Urothelium cell line (cell line): ENCODE measurements around the gene MCTP2.

ENCODE experiments used
- DNase-seq: peaks from one replicate; pipeline ENCODE4 v3.0.0; 2011; ENCODE audit warnings: low spot score, mixed read lengths
- FAIRE-seq: peaks from 2 replicates; lab custom pipeline; 2011; peaks lifted over from hg19 to GRCh38; lab: Jason Lieb, UNC

The MCTP2 gene, protein sequence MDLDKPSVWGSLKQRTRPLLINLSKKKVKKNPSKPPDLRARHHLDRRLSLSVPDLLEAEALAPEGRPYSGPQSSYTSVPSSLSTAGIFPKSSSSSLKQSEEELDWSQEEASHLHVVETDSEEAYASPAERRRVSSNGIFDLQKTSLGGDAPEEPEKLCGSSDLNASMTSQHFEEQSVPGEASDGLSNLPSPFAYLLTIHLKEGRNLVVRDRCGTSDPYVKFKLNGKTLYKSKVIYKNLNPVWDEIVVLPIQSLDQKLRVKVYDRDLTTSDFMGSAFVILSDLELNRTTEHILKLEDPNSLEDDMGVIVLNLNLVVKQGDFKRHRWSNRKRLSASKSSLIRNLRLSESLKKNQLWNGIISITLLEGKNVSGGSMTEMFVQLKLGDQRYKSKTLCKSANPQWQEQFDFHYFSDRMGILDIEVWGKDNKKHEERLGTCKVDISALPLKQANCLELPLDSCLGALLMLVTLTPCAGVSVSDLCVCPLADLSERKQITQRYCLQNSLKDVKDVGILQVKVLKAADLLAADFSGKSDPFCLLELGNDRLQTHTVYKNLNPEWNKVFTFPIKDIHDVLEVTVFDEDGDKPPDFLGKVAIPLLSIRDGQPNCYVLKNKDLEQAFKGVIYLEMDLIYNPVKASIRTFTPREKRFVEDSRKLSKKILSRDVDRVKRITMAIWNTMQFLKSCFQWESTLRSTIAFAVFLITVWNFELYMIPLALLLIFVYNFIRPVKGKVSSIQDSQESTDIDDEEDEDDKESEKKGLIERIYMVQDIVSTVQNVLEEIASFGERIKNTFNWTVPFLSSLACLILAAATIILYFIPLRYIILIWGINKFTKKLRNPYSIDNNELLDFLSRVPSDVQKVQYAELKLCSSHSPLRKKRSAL

GRCh38 chr15:94230883-94231722 is at the start of gene MCTP2:
MCTP2 (plus strand) TSS chr15:94231561; CDS start chr15:94298266, 66,705 bp downstream.
- DNase-seq = peak; percentile 88
- peak; percentile 42 for FAIRE-seq

DNA sequence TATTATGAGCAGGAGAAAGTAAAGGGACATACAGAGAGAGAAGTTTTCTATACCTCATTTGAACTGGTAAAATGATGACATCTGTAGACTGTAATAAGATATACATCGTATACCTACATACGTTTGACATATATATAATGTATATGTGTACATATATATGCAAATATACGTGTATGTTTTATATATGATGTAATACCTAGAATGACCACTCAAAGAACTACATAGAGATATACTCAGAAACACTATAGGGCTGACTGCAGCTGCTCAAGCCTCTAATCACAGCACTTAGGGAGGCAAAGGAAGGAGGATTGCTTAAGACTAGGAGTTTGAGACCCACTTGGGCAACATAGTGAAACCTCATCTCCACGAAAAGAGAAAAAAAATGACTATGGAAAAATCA is 48.5 kb upstream of the MCTP2 start:
- FAIRE-seq = no peak
- DNase-seq = no peak

DNA sequence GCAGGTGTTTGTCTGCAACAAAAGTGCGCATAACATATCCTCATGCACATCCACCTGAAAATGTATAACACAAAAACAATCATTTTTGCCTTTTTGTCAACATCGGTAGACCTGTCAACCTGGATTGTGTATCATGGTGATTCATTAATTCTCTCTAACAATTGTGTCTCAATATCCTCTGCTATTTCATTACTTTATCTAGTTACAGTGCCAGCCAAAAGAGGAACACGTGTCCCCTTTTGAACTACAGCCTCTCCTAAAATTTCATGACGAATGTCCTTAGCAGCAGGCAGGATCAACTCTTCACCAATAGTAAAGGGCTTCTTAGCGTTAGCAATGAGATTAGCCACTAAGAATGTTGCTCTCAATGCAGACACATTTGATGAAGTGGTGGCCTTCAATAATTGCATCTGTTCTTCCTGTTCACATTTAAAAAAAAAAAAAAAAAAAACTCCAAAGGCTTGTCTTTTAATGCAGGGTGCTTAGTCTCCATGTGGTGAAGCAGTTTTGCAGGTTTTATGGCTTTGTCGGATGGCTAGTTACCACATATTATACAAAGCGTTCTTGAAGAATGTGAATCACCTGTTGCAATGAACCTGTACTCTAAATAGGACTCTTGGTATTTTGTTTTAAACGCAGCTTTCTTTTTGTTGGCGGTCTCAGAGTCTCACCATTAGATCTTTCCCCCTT is 45.7 kb upstream of the MCTP2 start:
- no peak for FAIRE-seq
- DNase-seq = no peak

- DNase-seq (no peak), FAIRE-seq (no peak)
Observed at GRCh38 chr15:94186770-94187331, 44.5 kb upstream of the MCTP2 start.

DNA sequence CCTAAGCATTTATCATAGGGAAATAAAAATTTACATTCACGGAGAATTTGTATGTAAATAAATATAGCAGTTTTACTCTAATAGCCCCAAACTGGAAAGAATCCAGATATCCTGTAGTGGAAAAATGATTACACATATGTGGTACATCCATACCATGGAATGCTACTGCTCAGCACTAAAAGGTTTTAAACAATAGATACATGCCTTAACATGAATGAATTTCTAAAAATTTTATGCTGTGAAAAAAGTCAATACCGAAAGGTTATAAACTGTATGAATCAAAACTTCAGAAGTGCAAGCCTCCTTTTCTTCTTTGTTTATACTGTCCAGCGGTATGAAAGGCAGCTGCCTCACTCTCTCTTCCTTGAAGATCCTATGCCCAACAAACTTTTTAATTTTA is 37.5 kb upstream of the MCTP2 start:
- FAIRE-seq (no peak), DNase-seq (no peak)

DNA sequence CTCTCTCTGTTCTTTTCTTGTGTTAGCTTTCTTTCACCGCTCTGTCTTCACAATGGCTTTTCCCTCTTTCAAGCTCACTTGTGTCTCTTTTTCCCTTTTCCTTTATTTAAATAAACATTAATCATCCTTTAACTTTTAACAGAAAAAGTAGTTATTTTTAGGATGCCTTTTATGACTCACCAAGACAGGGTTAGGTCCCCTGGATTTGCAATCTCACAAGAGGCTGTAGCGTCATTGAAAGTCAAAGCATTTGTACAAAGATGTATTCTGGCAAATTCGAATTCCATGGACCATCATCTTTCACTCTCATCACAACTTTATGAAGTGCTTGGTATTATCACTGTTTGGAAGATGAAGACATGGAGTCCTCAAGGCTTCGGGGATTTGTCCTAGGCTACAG is 34.8 kb upstream of the MCTP2 start:
- FAIRE-seq (no peak), DNase-seq (no peak)

DNA sequence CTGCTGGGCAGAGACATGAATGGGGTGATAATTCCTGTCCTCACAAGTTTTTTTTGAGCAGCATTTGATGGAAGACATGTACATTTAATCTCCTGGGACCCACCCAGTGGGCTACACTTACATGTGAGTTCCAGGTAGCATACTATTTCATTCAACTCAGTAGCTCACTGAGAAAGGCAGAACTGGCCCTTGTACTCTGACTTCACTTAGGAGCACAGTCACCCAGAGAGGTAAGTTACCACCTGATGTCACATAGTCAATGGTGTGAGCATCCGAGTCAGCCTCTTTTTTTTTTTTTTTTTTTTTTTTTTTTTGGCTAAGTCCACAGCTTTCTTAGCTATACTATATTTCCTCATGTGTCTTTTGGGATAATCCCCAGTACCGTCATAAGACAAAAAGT is 32.7 kb upstream of the MCTP2 start:
- DNase-seq (no peak), FAIRE-seq (no peak)

DNA sequence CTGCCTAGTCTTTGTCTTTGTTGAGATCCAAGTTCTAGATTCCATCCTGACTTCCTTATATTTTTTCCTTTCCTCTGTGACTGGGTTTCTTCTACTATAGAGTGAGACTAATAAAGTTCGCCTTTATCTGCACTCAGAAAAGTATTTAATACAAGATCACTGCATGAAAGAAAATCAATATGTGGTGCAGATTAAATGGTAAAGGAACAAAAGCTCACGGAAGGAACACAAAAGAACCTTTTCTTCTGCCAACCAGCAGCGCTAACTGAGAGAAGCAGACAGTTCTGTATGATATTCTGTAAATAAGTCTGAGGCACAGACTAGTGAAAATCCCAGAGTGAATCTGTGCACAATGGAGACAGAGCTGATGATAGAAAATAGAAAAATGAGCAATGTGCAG is 31.6 kb upstream of the MCTP2 start:
- FAIRE-seq = no peak
- no peak for DNase-seq

DNA sequence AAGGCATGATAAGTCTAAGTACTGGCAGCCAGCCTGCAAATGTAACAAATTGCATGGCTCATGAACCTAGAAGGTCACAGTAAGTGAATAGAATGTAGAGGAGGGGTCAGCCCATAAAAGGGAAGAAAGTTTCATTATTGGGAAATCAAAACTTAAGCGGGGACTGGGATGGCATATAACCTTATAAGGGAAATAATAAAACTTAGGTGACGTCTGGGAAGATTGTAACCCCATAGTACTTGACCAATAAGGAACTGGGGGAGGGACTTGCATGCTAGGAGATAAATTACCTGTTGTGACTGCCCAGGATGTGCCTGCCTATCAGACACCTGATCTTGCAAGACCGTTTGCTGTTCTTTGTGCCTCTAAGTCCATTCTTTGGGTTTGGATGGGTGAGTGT is 28.1 kb upstream of the MCTP2 start:
- DNase-seq = no peak
- no peak for FAIRE-seq

DNA sequence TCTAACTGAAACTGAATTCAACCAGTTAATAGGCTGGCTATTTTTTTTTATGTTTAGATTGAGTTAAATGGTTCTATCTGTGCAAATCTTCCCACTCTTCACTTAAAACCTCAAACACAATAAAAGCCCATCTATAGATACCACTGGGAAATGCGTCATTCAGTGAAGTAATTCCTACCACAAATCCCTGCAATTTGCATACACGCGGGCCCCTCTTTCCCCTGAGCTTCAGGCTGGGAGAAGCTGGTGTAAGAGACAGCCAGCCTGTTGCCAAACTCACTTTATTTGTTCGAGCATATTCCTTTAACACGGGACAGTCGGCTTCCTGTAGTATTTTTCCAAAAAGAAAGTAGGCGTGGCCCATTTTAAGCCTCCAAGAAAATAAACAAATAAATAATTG is 26.0 kb upstream of the MCTP2 start:
- DNase-seq = peak; percentile 40
- FAIRE-seq = no peak

- DNase-seq (peak; percentile 69), FAIRE-seq (no peak)
Observed at GRCh38 chr15:94206463-94207167, 24.7 kb upstream of the MCTP2 start.

GRCh38 chr15:94212291-94212690 is 19.1 kb upstream of the MCTP2 start:
- DNase-seq (no peak), FAIRE-seq (no peak)

DNA sequence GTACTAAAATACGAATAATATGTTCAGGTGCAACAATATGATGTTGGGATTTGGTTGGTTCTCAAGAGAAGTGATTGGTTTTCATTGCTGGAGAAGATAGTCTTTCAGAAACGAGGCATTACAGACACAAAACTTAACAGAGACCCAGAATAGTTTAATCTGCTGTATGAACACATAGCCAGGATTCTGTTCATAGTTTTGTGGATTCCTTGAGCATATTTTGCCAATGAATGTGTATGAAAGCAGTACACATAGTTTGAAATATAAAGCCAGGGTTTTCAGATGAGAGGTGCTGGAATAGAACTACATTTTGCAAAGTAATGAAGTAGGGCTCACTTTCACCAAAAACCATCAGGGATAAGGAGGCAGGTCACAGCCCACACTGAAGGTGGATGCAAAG is 5.7 kb upstream of the MCTP2 start:
- FAIRE-seq (no peak), DNase-seq (no peak)

DNA sequence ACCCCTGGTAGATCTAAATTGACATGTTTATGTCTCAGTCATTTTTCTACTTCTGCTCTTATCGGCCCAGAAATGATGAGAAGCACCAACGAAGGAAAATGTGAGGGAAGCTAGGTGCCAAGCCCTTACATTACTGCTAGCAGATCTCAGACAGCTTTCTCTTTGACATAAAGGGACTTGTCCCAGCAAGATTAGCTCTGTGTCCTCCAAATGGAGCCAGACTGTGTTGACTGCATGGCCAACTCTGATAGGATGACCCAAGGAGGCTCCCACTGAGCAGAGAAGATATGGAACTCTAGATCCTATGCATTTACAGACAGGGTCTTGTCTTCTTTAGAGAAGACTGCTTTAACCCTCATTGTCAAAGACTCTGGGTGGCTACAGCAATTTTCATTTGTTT is 2.8 kb upstream of the MCTP2 start:
- DNase-seq = no peak
- no peak for FAIRE-seq

- DNase-seq (no peak), FAIRE-seq (no peak)
Observed at GRCh38 chr15:94229591-94230369, 1.6 kb upstream of the MCTP2 start.

GRCh38 chr15:94230431-94230882 is 904 bp upstream of the MCTP2 start:
- no peak for FAIRE-seq
- DNase-seq = no peak

GRCh38 chr15:94231723-94232468 is 535 bp downstream of the MCTP2 start:
- DNase-seq = no peak

GRCh38 chr15:94233441-94233840 is 2.1 kb downstream of the MCTP2 start:
- FAIRE-seq (no peak), DNase-seq (no peak)

More at GRCh38 chr15:94231723-94232468, 535 bp downstream of the MCTP2 start:
- no peak for FAIRE-seq
